ENCODE measurements around the gene ORC6.

GRCh38 chr16:46727184-46727583 lies 37.7 kb downstream of the ORC6 start:
- TF ChIP-seq, protein P1, sequence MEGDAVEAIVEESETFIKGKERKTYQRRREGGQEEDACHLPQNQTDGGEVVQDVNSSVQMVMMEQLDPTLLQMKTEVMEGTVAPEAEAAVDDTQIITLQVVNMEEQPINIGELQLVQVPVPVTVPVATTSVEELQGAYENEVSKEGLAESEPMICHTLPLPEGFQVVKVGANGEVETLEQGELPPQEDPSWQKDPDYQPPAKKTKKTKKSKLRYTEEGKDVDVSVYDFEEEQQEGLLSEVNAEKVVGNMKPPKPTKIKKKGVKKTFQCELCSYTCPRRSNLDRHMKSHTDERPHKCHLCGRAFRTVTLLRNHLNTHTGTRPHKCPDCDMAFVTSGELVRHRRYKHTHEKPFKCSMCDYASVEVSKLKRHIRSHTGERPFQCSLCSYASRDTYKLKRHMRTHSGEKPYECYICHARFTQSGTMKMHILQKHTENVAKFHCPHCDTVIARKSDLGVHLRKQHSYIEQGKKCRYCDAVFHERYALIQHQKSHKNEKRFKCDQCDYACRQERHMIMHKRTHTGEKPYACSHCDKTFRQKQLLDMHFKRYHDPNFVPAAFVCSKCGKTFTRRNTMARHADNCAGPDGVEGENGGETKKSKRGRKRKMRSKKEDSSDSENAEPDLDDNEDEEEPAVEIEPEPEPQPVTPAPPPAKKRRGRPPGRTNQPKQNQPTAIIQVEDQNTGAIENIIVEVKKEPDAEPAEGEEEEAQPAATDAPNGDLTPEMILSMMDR (IDR thresholded peaks at IDR 0.05): no peak
- no peak for TF ChIP-seq POLR2A (IDR thresholded peaks at IDR 0.05)
